H1 (cell line): ENCODE results near the gene HTATIP2.

Source experiments
- RBBP5 ChIP-seq: IDR thresholded peaks from 2 replicates; pipeline ENCODE4 v1.7.1; 2012; ENCODE audit warnings: low read depth, mild to moderate bottlenecking, inconsistent platforms, low read length, moderate library complexity, borderline replicate concordance
- TF ChIP-seq, protein P1 (sequence below): IDR thresholded peaks from 2 replicates; pipeline ENCODE4 v1.6.1; 2012; ENCODE audit warnings: inconsistent platforms

DNA sequence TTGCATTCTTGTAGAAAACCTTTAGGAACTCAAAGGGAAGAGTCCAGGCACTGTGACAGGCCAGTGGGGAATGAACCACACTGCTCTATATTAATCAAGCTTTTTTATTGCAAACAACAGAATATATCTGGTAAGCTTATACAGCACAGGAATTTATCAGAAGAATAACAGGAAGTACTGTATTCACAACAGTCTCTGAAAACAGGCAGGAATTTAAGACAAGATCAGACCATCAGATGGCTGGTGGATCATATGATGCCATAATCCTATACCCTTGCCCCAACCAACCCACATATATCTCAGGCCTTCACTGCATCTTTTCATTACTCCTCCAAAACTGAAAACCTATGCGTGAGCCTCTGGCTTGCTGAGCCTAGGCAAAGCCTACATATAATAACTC lies 1.0 kb upstream of the HTATIP2 start:
- TF ChIP-seq, protein P1, sequence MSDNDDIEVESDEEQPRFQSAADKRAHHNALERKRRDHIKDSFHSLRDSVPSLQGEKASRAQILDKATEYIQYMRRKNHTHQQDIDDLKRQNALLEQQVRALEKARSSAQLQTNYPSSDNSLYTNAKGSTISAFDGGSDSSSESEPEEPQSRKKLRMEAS, result no peak
- no peak for TF ChIP-seq RBBP5
